GM12872 (cell line): ENCODE results near the gene TAGLN3.

Experiments used
- CTCF ChIP-seq: IDR thresholded peaks from 3 replicates; pipeline ENCODE4 v1.5.1; 2011; ENCODE audit warnings: low read depth, mild to moderate bottlenecking, low read length, moderate library complexity; ENCODE audit not compliant: insufficient read depth

TAGLN3 gene

DNA sequence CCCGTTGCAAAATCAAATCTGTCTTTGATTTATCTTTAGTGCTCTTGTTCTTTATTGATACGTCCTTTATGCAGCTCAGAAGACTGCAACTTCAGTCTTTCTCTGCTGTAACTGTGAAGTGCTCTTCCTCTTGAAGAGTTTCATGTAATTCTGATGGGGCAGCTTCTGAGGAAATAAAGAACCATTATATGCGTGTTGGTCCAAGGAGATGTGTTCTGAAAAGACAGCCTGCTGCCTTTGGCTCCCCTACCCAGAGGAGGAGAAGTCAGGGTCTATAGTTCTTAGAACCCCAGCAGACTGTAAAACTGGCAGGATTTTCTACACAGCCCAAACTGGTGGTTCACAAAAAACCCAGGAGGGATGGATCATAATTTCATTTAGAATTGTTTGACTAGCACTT, 42.3 kb upstream of the TAGLN3 start:
- no peak for TF ChIP-seq CTCF

DNA sequence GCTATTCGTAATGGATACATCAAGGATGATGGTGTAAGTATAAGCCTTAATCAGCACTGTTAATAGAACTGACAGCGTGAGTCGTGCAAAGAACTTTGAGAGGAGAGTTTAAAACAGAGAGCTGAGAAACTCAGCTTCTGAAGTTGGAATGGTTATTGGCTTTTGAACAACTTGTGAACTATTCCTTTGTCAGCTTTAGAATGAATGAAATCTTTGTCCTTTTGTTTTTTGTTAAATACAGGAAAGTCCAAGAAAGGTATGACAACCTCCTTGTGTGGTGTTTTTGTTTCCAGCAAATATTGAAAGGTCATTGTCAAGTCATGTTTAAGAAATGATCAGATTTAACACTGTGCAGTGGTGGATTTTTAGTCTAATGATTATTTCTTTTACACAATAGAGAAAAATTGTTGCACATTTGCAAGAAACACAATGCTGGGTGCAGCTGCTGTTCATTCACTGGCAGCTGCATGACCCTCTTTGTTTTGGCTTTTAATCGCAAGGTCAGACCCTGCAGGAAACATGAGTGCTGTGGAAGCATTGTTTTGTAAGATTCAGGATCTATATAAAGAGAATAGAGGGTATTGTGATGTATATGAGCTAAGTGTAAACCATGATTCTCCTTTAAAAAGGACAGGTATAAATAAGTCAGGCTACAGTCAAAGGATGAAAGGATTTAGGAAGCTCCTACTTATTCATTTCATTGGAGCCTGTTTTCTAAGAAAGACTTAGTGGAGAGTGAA, 41.6 kb upstream of the TAGLN3 start:
- TF ChIP-seq CTCF, result no peak

DNA sequence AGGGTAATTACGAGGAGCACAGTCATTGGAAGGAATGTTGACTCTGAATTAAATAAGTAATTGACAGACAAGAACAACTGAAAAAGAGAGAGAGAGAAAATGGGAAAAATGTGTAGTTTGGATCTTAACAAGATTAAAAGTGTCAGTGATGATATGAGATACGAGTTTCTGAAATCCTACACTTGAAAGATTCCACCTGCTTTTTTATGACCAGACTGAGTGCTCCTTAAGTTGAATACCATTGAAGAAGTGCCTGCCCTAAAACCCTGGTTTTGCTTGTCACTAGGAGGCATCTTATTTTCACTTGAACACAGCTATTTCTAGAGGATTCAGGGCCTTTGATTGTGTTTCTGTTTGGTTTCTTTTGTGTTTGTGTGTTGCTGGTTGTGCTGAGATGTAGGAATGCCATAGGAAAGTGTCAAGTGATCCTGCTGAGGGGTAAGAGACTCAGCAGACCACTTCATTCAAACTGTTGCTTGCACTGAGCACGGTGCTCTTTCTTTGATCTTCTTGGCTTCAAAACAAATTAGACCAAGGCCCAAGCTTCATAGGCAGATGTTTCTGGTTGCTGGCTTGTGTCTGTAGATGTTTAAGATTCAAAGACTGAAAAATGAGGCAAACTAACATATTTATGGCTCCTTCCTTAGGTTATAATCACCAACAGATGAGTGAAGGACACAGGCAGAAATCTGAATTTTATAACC, 37.1 kb upstream of the TAGLN3 start:
- TF ChIP-seq CTCF, result no peak

DNA sequence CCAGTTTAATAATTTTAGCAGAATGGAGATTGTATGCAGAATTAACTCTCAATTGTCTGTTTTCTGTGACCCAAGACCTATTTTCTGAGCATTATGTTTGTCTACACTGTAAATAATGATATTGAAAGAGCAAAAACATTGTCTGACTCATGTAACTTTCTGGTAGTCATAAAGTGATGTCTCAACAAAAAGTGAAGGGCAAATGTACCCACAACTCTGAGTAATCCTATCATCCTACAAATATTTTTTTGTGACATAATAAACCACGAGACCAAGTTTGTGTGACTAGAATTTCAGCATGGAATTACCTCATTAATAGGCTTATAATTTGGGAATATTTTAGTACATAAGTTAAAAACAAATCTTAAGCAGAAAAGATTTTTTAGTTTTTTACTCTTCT, 35.3 kb upstream of the TAGLN3 start:
- no peak for TF ChIP-seq CTCF

DNA sequence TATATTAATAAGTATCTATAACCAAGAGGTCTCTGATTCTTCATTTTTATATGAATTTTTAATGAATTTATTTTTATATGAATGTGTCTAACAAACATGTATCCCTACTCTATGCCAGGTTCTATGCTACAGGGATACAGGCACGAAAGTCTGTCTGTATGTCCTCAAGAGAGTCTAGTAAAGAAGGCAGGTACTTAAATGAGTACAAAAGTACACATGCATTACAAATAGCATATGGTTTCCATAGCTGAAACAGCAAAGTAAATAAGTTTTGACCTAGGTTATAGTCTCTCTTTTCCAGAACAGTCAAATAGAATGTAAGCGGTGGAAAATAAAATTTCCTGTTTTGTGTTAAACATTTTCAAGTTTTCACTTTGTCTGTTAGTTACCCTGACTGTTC, 33.2 kb upstream of the TAGLN3 start:
- no peak for TF ChIP-seq CTCF

GRCh38 chr3:111967068-111967467, 31.7 kb upstream of the TAGLN3 start:
- TF ChIP-seq CTCF, result no peak

GRCh38 chr3:111967651-111968274, 31.0 kb upstream of the TAGLN3 start:
- TF ChIP-seq CTCF, result peak; percentile 91
